Activated CD8-positive, alpha-beta memory T cell treated with anti-CD3 and anti-CD28 coated beads for 24 hours (primary cell): ENCODE measurements around the gene BNC2.

Experiments used
- DNase-seq: peaks from one replicate; pipeline ENCODE4 v3.0.0-alpha.2; 2020

BNC2 gene

DNA sequence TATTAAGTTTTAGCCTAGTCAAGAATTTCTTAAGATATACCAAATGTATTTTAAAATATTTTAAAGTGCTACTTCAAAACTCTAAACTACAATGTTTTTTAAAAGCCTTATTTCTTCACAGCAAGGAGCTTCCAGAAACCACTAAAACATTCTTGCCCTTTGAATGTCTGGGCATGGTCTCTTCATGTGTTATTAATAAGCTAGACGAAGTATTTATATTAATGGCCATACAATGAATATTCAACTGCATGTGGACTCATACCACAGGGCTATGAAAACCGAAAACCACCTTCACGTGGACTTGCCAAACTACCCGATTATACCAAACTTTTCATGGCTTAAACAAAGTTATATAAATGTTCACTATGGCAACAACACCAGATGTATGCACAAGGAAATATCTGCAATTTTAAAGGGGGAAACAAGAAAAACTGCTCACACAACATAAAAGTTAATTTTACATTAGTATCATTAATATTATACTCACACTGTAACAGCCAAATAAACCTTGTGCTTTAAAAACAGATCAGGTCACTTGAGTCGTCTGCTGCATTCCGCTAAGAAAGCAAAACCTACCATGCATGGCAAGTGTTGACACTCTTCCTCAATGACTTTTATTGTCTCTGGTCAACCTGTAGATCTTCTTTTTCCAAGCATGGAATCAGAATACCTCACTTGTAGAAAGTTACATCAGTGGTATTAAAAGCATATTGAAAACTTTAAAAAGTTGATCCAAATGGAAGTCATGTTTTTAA, 246.3 kb downstream of the BNC2 start:
- no peak for DNase-seq

- no peak for DNase-seq
These were observed 247.9 kb downstream of the BNC2 start for GRCh38 chr9:16622541-16622940.

DNA sequence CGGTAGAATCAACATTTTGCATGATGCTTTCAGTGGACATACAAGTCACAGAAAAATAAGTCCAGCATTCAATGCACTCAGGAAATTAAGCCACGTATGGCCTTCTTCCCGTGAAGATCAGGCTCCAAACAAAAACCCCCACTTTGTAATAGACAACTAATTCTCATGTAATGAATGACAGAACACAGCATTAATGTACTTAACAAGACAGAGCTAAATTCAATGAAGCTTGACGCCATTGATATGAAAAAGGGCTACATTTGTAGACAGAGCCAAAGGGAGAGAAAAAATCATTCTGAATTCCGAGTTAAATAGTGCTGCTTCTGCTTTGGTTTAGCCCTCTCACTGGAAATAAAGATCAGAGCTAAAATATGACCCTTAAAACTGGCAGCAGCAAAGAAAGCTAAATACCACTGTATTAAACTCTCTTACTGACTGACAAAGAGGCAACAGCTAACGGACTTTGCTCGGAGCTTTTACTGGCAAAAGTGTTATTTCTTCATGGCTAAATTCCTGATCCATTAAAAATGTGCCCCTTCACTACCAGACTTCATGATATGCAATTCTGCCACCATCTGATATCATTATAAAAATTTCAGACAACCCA, 250.5 kb downstream of the BNC2 start:
- DNase-seq, result no peak

DNA sequence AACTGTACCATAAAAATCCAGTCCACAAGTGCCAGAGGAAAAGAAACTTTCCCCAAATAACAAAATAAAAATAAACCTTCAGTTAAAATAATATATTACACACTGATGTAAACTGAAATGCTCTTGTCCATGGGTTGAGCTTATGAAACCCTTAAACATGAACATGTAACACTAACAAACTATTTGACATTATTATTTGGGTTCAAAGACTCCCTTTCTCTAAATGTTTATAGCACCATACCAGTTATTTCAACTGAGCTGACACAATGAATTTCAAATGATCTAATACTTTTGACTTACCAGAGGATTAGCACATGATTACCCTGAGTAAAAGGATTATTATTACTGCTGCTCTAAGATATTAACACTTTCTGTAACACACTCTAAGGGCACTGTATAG, 251.1 kb downstream of the BNC2 start:
- no peak for DNase-seq

DNA sequence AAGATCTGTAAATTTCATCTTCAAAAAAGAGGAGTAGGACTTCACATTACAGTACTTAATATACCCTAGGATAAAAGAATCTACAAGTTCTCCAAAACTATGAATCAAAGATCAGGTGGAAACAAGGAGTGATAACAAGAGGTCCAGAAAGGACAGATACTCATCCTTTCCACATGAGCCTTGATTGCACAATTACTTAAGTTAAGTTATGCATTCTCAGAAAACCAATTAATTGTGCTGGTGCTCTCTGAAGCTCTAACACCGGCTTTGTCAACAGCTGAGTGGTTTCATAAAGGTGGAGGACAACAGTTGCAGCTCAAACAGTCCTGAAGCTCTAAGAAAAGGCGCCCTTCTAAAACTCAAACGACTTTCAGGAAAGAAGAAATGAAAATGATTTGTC, 251.9 kb downstream of the BNC2 start:
- no peak for DNase-seq

- no peak for DNase-seq
These were observed 253.8 kb downstream of the BNC2 start for GRCh38 chr9:16616686-16617085.

DNA sequence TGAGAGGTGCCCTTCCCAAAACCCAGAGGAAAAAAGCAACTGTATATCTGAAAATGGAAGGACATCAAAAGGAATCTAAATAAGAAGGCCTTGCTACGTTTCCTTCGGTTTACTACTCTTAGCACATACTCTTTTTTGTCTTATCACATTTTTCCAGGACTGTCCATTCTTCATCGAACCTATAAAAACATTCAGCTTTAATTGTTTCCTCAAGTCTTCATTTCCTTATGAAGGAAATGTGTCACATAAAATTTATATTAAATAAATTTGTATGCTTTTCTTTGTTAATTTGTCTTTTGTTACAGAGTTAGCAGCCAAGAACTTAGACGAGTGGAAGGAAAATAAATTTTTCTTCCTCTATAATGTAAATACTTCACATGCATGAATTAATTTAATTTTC, 255.0 kb downstream of the BNC2 start:
- DNase-seq, result no peak

- no peak for DNase-seq
These were observed 256.9 kb downstream of the BNC2 start for GRCh38 chr9:16613605-16614004.

GRCh38 chr9:16613051-16613450, 257.4 kb downstream of the BNC2 start:
- DNase-seq, result no peak

GRCh38 chr9:16612627-16613026, 257.8 kb downstream of the BNC2 start:
- no peak for DNase-seq

GRCh38 chr9:16611983-16612382, 258.5 kb downstream of the BNC2 start:
- DNase-seq, result no peak

DNA sequence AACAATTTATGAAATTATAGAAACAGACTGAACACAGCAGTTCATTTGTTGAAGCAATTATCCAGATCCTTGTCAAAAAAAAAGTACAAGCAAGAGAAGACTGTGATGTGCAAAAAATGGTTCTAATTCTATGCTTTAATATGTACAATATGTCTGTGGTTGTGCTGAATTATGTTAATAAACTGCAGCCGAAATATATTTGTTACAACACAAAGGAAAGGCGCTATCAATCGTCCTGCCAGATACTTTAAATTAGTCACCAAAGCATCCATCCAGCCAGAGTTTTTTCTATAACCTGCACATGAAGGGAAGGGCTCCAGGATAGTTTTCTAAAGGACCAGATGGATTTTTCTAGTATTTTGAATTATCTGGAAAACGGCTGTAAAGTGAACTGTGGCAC, 259.5 kb downstream of the BNC2 start:
- DNase-seq, result no peak

GRCh38 chr9:16610538-16610937, 259.9 kb downstream of the BNC2 start:
- no peak for DNase-seq

- no peak for DNase-seq
These were observed 261.6 kb downstream of the BNC2 start for GRCh38 chr9:16608906-16609305.

DNA sequence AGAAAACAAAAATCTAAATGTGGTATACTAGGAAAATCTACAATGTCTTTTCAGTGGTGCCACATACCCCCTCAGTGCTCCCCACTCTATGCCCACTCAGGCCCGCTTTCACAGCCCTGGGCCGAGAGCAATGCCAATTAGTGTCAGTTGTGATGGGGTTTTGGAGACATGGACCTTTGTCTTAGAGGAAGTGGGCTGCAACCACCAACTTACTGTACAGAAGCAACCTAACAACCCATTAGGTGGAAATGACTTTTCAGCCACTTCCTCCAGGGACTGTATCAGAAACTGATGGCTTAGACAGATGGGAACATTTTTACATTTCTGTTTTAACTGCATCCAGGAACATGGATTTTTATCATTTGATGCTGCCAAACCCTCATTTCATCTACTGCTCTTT, 268.0 kb downstream of the BNC2 start:
- no peak for DNase-seq

DNA sequence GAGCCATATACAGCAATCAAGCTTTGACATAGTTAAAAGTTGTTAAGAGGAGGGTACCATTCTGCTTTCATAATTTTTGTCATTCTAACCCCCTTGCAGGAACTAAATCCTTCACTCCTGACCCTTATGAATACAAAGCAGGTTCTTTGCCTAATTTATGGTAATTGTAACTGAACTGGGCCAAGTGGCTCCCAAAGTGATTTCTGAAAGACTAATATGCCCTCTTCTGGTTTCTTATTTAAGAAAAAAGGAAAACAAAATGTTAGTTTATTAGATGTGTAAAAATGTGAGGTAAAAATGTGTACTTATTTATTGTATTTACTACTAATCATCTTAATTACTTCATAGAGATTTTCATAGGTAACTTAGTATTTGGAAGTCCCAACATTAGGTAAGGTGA, 268.5 kb downstream of the BNC2 start:
- DNase-seq, result no peak

GRCh38 chr9:16598316-16598715, 272.2 kb downstream of the BNC2 start:
- DNase-seq, result no peak

GRCh38 chr9:16597136-16597535, 273.3 kb downstream of the BNC2 start:
- DNase-seq, result no peak

GRCh38 chr9:16595227-16595626, 275.2 kb downstream of the BNC2 start:
- no peak for DNase-seq

DNA sequence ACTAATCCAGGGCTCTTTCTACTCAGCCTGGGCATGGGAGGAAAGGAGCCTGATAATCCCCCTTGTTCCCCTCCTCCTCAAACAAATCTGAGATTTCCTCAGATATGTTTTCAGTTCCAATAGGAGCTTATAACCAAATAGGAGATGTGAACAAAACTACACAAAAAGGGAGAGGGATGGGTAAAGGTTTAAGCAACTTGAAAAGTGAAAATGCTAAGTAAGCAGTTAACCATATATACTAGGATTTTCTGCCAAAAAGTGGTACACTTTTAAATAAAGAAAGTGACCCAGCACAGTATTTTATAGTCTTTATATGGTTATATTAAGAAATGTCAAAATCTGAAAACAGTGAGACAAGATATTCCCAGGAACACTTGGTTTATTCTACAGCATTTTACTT, 275.7 kb downstream of the BNC2 start:
- DNase-seq, result no peak

DNA sequence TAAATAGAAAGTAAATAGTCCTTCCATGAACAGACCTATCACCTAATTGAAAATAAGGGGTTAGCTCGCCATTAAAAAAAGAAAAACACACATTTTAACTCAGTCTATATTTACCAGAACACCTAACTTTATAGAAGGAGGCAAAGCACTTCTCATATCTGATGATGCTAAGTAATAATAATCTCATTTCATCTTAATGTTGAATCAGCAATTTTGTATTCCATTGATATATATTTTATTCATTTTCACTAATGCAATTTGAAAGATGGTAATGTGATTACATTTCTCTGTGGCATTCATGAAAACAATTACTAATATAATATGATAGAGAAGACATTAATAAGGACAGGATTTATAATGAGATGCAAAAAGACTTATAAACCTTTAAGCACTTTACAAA, 276.7 kb downstream of the BNC2 start:
- no peak for DNase-seq

- no peak for DNase-seq
These were observed 279.4 kb downstream of the BNC2 start for GRCh38 chr9:16591092-16591491.

- DNase-seq, result no peak
These were observed 284.9 kb downstream of the BNC2 start for GRCh38 chr9:16585591-16585990.

GRCh38 chr9:16579872-16580432, 290.5 kb downstream of the BNC2 start:
- no peak for DNase-seq

GRCh38 chr9:16575986-16576245, 294.6 kb downstream of the BNC2 start:
- DNase-seq, result no peak
